Caco-2 (cell line): ENCODE results near the gene RASGRP3. TPM values are rescaled to one million over a fixed set of nuclear protein-coding genes. Genes with fewer than 3 reads are reported as not detected.

Experiments used
- BruUV-seq: library from RNA; stranded (reverse); fragments of 400-500 nt; replicated peaks from 2 replicates; lab custom pipeline; 2021; lab: Mats Ljungman, UMichigan
- CTCF ChIA-PET: fragments of 300-600 bp; sonication (Branson Sonifier 250); formaldehyde crosslinking; loops from one replicate; lab custom pipeline; 2022; ENCODE audit warnings: antibody characterized with exemption; lab: Charles Lee
- POLR2A ChIA-PET: fragments of 300-600 bp; sonication (Branson Sonifier 250); formaldehyde crosslinking; loops from one replicate; lab custom pipeline; 2022; ENCODE audit warnings: antibody characterized with exemption; lab: Charles Lee
- DNase-seq, 2 experiments: peaks; one replicate each; pipeline versions ENCODE4 v3.0.0 to v3.0.0-alpha.2; 2020 to 2022
- H3K27me3 ChIP-seq: replicated peaks from 2 replicates; pipeline ENCODE4 v1.6.0; 2011; ENCODE audit warnings: low read length; ENCODE audit not compliant: control insufficient read depth, insufficient read depth
- H3K36me3 ChIP-seq: 2 replicates; pipeline ENCODE4 v1.5.1; 2011; ENCODE audit warnings: low read length; ENCODE audit not compliant: control insufficient read depth, insufficient read depth
- H3K4me1 ChIP-seq: fragments of 250-450 bp; sonication (Bioruptor Pico); 2 replicates; pipeline ENCODE4 v1.5.1; 2020; ENCODE audit warnings: mild to moderate bottlenecking
- H3K4me3 ChIP-seq: 2 replicates; pipeline ENCODE4 v1.5.1; 2011; ENCODE audit warnings: low read depth, mild to moderate bottlenecking, control low read depth, low read length
- H3K9me3 ChIP-seq: fragments of 250-450 bp; sonication (Bioruptor Pico); 2 replicates; pipeline ENCODE4 v1.5.1; 2020; ENCODE audit warnings: mild to moderate bottlenecking, moderate library complexity
- H3K27ac Mint-ChIP-seq: one replicate; pipeline ENCODE4 v1.8.0; 2022; ENCODE audit warnings: mixed read lengths; ENCODE audit not compliant: unreplicated experiment
- H3K27me3 Mint-ChIP-seq: one replicate; pipeline ENCODE4 v1.8.0; 2022; ENCODE audit warnings: mixed read lengths; ENCODE audit not compliant: insufficient read depth, unreplicated experiment
- H3K36me3 Mint-ChIP-seq: one replicate; pipeline ENCODE4 v1.8.0; 2022; ENCODE audit warnings: mild to moderate bottlenecking, mixed read lengths; ENCODE audit not compliant: insufficient read depth, unreplicated experiment
- H3K4me1 Mint-ChIP-seq: one replicate; pipeline ENCODE4 v1.8.0; 2022; ENCODE audit warnings: low read depth, mixed read lengths; ENCODE audit not compliant: unreplicated experiment
- H3K4me3 Mint-ChIP-seq: one replicate; pipeline ENCODE4 v1.8.0; 2022; ENCODE audit warnings: mild to moderate bottlenecking, moderate library complexity, mixed read lengths; ENCODE audit not compliant: unreplicated experiment
- H3K9me3 Mint-ChIP-seq: one replicate; pipeline ENCODE4 v1.8.0; 2022; ENCODE audit warnings: mixed read lengths; ENCODE audit not compliant: unreplicated experiment
- intact Hi-C: fragments of 100-400 bp; cut with micrococcal nuclease; formaldehyde crosslinking; loops from one replicate; pipeline ENCODE4 v1.10.0; 2022; ENCODE audit not compliant: unreplicated experiment
- total RNA-seq: library from RNA; stranded (reverse); gene quantifications from 2 replicates; pipeline ENCODE4 v1.2.3, GENCODE V29; 2022
- TF ChIP-seq, protein P1 (sequence below), 2 experiments: fragments of 200-600 bp in 1 of 2; IDR thresholded peaks; 1 replicate in 1 of 2; 2 replicates in 1 of 2; pipeline versions ENCODE4 v1.5.1 to v1.8.0; 2011 to 2022; ENCODE audit warnings: antibody characterized with exemption in 1 of 2, control low read depth in 1 of 2, inconsistent platforms in 1 of 2, low read depth in 1 of 2, low read length in 1 of 2, mild to moderate bottlenecking in 1 of 2, moderate library complexity in 1 of 2; ENCODE audit not compliant: insufficient read depth in 1 of 2, severe bottlenecking in 1 of 2, unreplicated experiment in 1 of 2

RASGRP3 gene
- total RNA-seq, 1 experiment from 2014 or later = 9.2 TPM

DNA sequence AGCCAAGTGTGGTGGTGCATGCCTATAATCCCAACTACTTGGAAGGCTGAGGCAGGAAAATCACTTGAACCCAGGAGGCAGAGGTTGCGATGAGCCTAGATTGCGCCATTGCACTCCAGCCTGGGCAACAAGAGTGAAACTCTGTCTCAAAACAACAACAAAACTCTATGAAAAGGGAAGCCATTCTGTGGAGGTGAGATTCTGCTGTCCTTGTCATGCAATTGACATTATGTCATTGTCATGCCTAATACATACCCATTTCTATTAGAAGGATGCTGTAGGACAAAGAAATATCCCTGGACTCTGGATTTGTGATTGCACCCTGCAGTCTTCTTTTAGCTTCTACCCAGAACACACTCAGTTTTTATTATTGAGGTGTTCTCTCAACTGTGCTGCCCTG, 8.6 kb downstream of the RASGRP3 start:
- Mint-ChIP-seq H3K4me3 (no peak overlapping the region), H3K9me3 (peaks cover 15% of the 10 kb centered on the region), H3K36me3 (peaks cover 6% of the 10 kb centered on the region), H3K27ac (no peak overlapping the region), H3K27me3 (no peaks in the 10 kb centered on the region), H3K4me1 (peaks cover 17% of the 10 kb centered on the region)
- CTCF ChIA-PET = no interaction called here
- Histone ChIP-seq H3K27me3 (no peaks in the 10 kb centered on the region), H3K36me3 (no peaks in the 10 kb centered on the region), H3K9me3 (peaks cover 18% of the 10 kb centered on the region), H3K4me3 (no peak overlapping the region), H3K4me1 (peaks cover 48% of the 10 kb centered on the region)
- POLR2A ChIA-PET = no interaction called here
- no peak for DNase-seq
- BruUV-seq = no TSS peak
- intact Hi-C loops = no loop called here
- TF ChIP-seq, protein P1, sequence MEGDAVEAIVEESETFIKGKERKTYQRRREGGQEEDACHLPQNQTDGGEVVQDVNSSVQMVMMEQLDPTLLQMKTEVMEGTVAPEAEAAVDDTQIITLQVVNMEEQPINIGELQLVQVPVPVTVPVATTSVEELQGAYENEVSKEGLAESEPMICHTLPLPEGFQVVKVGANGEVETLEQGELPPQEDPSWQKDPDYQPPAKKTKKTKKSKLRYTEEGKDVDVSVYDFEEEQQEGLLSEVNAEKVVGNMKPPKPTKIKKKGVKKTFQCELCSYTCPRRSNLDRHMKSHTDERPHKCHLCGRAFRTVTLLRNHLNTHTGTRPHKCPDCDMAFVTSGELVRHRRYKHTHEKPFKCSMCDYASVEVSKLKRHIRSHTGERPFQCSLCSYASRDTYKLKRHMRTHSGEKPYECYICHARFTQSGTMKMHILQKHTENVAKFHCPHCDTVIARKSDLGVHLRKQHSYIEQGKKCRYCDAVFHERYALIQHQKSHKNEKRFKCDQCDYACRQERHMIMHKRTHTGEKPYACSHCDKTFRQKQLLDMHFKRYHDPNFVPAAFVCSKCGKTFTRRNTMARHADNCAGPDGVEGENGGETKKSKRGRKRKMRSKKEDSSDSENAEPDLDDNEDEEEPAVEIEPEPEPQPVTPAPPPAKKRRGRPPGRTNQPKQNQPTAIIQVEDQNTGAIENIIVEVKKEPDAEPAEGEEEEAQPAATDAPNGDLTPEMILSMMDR (IDR thresholded peaks at IDR 0.05; ENCODE audit: insufficient read depth in 1 of 2, low read depth in 1 of 2, low read length in 1 of 2, severe bottlenecking in 1 of 2, unreplicated experiment in 1 of 2) = no peak

DNA sequence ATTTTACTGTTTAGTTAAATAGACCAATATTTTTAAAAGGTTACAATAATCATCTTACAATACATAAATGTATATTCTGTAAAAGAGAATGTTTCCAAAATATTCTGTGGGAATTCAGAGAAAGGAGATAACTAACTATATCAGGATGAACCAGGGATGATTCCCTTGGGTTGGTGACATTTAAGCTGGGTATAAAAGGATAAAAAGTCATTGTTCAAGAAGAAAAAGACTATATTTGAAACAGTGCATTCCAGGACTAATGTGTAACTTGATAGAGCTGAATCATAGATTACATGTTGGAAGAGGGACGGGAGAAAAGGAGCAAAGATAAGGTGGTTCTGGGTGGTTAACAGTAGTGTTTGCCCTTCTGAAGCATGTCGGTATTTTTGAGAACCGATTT, 10.1 kb downstream of the RASGRP3 start:
- no peak for DNase-seq
- Histone ChIP-seq H3K27me3 (no peaks in the 10 kb centered on the region), H3K4me3 (no peak overlapping the region), H3K36me3 (no peaks in the 10 kb centered on the region), H3K4me1 (peaks cover 37% of the 10 kb centered on the region), H3K9me3 (peaks cover 18% of the 10 kb centered on the region)
- H3K4me3 Mint-ChIP-seq = no peak overlapping the region
- ChIA-PET CTCF (no interaction called here), POLR2A (no interaction called here)
- BruUV-seq = no TSS peak
- H3K27ac Mint-ChIP-seq = no peak overlapping the region
- TF ChIP-seq, protein P1 (IDR thresholded peaks at IDR 0.05; ENCODE audit: insufficient read depth in 1 of 2, low read depth in 1 of 2, low read length in 1 of 2, severe bottlenecking in 1 of 2, unreplicated experiment in 1 of 2) = no peak
- H3K36me3 Mint-ChIP-seq = no peaks in the 10 kb centered on the region
- peaks cover 15% of the 10 kb centered on the region for H3K9me3 Mint-ChIP-seq
- H3K4me1 Mint-ChIP-seq = peaks cover 16% of the 10 kb centered on the region
- intact Hi-C loops = no loop called here
- no peaks in the 10 kb centered on the region for H3K27me3 Mint-ChIP-seq

DNA sequence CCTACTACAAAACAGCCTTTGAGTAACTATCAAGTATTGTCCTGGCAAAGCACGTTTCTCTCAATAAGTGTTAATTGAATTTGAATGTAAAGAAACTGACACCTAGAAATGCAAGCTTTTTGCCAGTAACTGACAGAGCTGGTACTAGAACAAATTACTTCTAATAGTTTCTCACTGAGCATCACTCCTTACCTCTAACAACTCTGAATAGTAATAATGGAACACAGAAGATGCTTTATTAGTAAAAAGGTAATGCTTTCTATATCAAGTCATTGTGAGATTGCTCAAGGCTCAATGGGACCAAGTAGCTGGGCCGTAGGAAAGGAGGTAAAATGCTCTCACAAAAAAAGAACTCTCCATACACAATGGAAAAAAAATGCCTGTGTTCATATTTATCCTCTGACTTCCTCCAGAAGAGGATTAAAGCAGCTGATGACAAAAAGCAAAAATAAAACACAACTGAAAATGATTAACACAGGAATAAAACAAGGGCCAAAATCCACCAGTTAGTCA, 11.8 kb downstream of the RASGRP3 start:
- no TSS peak for BruUV-seq
- no peaks in the 10 kb centered on the region for H3K36me3 Mint-ChIP-seq
- H3K36me3 ChIP-seq = no peaks in the 10 kb centered on the region
- peaks cover 31% of the 10 kb centered on the region for H3K4me1 ChIP-seq
- H3K9me3 Mint-ChIP-seq = peaks cover 15% of the 10 kb centered on the region
- no peaks in the 10 kb centered on the region for H3K27me3 ChIP-seq
- POLR2A ChIA-PET = no interaction called here
- no peak overlapping the region for H3K4me3 ChIP-seq
- H3K27me3 Mint-ChIP-seq = no peaks in the 10 kb centered on the region
- no peak overlapping the region for H3K4me3 Mint-ChIP-seq
- intact Hi-C loops = no loop called here
- TF ChIP-seq, protein P1 (IDR thresholded peaks at IDR 0.05; ENCODE audit: insufficient read depth in 1 of 2, low read depth in 1 of 2, low read length in 1 of 2, severe bottlenecking in 1 of 2, unreplicated experiment in 1 of 2) = no peak
- peaks cover 13% of the 10 kb centered on the region for H3K9me3 ChIP-seq
- CTCF ChIA-PET = no interaction called here
- peaks cover 21% of the 10 kb centered on the region for H3K4me1 Mint-ChIP-seq
- DNase-seq = no peak
- no peak overlapping the region for H3K27ac Mint-ChIP-seq
